ENCODE data around the gene ANAPC7. TPM values are rescaled to one million over a fixed set of nuclear protein-coding genes. Genes with fewer than 3 reads are reported as not detected.

Gene ANAPC7
- total and polyA plus RNA-seq, 9 of the 15 experiments (the other 6 are each of a cell fraction or from before 2014, with no cell fraction given): 46.7 to 158 (median 109) TPM

- TF ChIP-seq CHD7 (IDR thresholded peaks at IDR 0.05; ENCODE audit: low read depth, low read length) (no peak), SP2 (IDR thresholded peaks at IDR 0.05; ENCODE audit: extremely low read depth, low read depth, low read length, poor library complexity, severe bottlenecking) (no peak), SMAD4 (CRISPR knock-in tag; conservative IDR thresholded peaks at IDR 0.05) (no peak; the same call in none of the 2 replicates), ATF7 (IDR thresholded peaks at IDR 0.05) (peak; percentile 95), ZNF316 (IDR thresholded peaks at IDR 0.05) (peak; percentile 70), RNF219 (CRISPR knock-in tag; IDR thresholded peaks at IDR 0.05) (no peak), EZH2 (IDR thresholded peaks at IDR 0.05; ENCODE audit: borderline replicate concordance, low read depth, low read length) (no peak), HNRNPK (IDR thresholded peaks at IDR 0.05; ENCODE audit: low read depth, low read length, poor library complexity, severe bottlenecking) (no peak), ZBTB26 (CRISPR knock-in tag; IDR thresholded peaks at IDR 0.05) (no peak), CBX2 (IDR thresholded peaks at IDR 0.05; ENCODE audit: insufficient read depth, low read length, poor library complexity, severe bottlenecking) (no peak), CBX3 (IDR thresholded peaks at IDR 0.05; ENCODE audit: borderline replicate concordance in 1 of 2, low read length in 2 of 2) (peak in 1 of 2 experiments; percentile 94; a peak in 2 of 3 replicates)
These were observed 49.2 kb downstream of the ANAPC7 start (continued) for GRCh38 chr12:110354172-110354780.
